ENCODE results near the gene VAMP5. TPM values are rescaled to one million over a fixed set of nuclear protein-coding genes. Genes with fewer than 3 reads are reported as not detected.
"Not testable (repeated sequence)": the region's sequence is repeated elsewhere in the genome, so short reads cannot be mapped to it uniquely, and the experiment has no call there.

Gene VAMP5
- total and polyA plus RNA-seq, 8 donors, result 49.6 to 87.7 (median 56.4) TPM

GRCh38 chr2:85557130-85557529 lies 27.1 kb upstream of the VAMP5 start:
- no peak for TF ChIP-seq CTCF (IDR thresholded peaks at IDR 0.05)
- Histone ChIP-seq H3K27ac (no peak overlapping the region), H3K36me3 (peaks cover 0 to 59% of the 10 kb centered on the region in 2 donors), H3K4me1 (peaks cover 6 to 27% of the 10 kb centered on the region in 2 donors), H3K27me3 (no peaks in the 10 kb centered on the region), H3K4me3 (no peak overlapping the region), H3K9me3 (no peaks in the 10 kb centered on the region)
- intact Hi-C loops (cut with DNase I), result loop anchor here in 1 of 2 donors (10.0 kb wide), 1 partner anchor 142 kb away; the partner anchor contains the start of genes CAPG and SH2D6
- no peak for ATAC-seq
- DNase-seq, result no peak

GRCh38 chr2:85558160-85558559 lies 26.1 kb upstream of the VAMP5 start:
- no peak overlapping the region for H3K4me3 ChIP-seq
- peaks cover 4 to 29% of the 10 kb centered on the region in 2 donors for H3K4me1 ChIP-seq
- intact Hi-C loops (cut with DNase I), result loop anchor here in 1 of 2 donors (10.0 kb wide), 1 partner anchor 143 kb away; the partner anchor contains the start of genes CAPG and SH2D6
- TF ChIP-seq CTCF (IDR thresholded peaks at IDR 0.05), result no peak
- DNase-seq (no peak), ATAC-seq (no peak)
- H3K27me3 ChIP-seq, result no peaks in the 10 kb centered on the region
- no peaks in the 10 kb centered on the region for H3K9me3 ChIP-seq
- H3K27ac ChIP-seq, result no peak overlapping the region
- H3K36me3 ChIP-seq, result peaks cover 0 to 49% of the 10 kb centered on the region in 2 donors

GRCh38 chr2:85560403-85560726 lies 23.9 kb upstream of the VAMP5 start:
- DNase-seq; ATAC-seq; H3K9me3 ChIP-seq; intact Hi-C loops (cut with DNase I); H3K27me3 ChIP-seq: not testable (repeated sequence)
- Histone ChIP-seq H3K4me3 (peak overlapping the region; percentile 73 to 78), H3K4me1 (peaks cover 4 to 29% of the 10 kb centered on the region in 2 donors), H3K27ac (peak overlapping the region; percentile 87), H3K36me3 (peaks cover 0 to 27% of the 10 kb centered on the region in 2 donors)

GRCh38 chr2:85560812-85561279 lies 23.4 kb upstream of the VAMP5 start:
- no peak for DNase-seq
- Histone ChIP-seq H3K36me3 (peaks cover 0 to 23% of the 10 kb centered on the region in 2 donors), H3K27me3 (no peaks in the 10 kb centered on the region), H3K27ac (peak overlapping the region; percentile 87), H3K4me3 (peak overlapping the region; percentile 73 to 78), H3K9me3 (no peaks in the 10 kb centered on the region), H3K4me1 (peaks cover 4 to 29% of the 10 kb centered on the region in 2 donors)
- intact Hi-C loops (cut with DNase I), result no loop called here
- no peak for TF ChIP-seq CTCF (IDR thresholded peaks at IDR 0.05)
- peak; percentile 5 for ATAC-seq

- Histone ChIP-seq H3K27ac (peak within 1 kb of the TSS; percentile 87), H3K9me3 (no peaks in the 10 kb centered on the region), H3K27me3 (no peaks in the 10 kb centered on the region), H3K4me1 (peaks cover 4 to 29% of the 10 kb centered on the region in 2 donors), H3K36me3 (peaks cover 0 to 16% of the 10 kb centered on the region in 2 donors), H3K4me3 (peak within 1 kb of the TSS; percentile 73 to 78)
- peak in 1 of 2 donors; percentile 32 for TF ChIP-seq CTCF (IDR thresholded peaks at IDR 0.05)
- DNase-seq (peak; percentile 94 to 99 (median 97)), ATAC-seq (peak; percentile 94)
- intact Hi-C loops (cut with DNase I), result no loop called here
Measured at GRCh38 chr2:85561280-85562212, 22.7 kb upstream of the VAMP5 start, which contains the start of gene GGCX. Gene GGCX (minus strand): TSS chr2:85561493. CDS start chr2:85561428, 65 bp downstream.
